Stimulated activated naive CD4-positive, alpha-beta T cell treated with Interleukin-2 at 50 U/mL for 16 hours (primary cell): Measurements from ENCODE around the gene CDHR1.
"Not testable (repeated sequence)": the region's sequence is repeated elsewhere in the genome, so short reads cannot be mapped to it uniquely, and the experiment has no call there.

Experiments
- DNase-seq: peaks from one replicate; lab custom pipeline; 2025; lab: John Stamatoyannopoulos, UW

Gene CDHR1

GRCh38 chr10:84175436-84175835 is 18.9 kb upstream of the CDHR1 start:
- DNase-seq: no peak

GRCh38 chr10:84176351-84176750 is 18.0 kb upstream of the CDHR1 start:
- DNase-seq: no peak

GRCh38 chr10:84176836-84177474 is 17.4 kb upstream of the CDHR1 start:
- DNase-seq: no peak

GRCh38 chr10:84177541-84178141 is 16.7 kb upstream of the CDHR1 start:
- DNase-seq: no peak

GRCh38 chr10:84178160-84178609 is 16.2 kb upstream of the CDHR1 start:
- no peak for DNase-seq

- DNase-seq: no peak
These were observed 15.2 kb upstream of the CDHR1 start for GRCh38 chr10:84179059-84179710.

- not testable (repeated sequence) for DNase-seq
These were observed 14.0 kb upstream of the CDHR1 start for GRCh38 chr10:84180386-84180785.

- no peak for DNase-seq
These were observed 12.7 kb upstream of the CDHR1 start for GRCh38 chr10:84181631-84182030.

GRCh38 chr10:84184517-84184916 is 9.8 kb upstream of the CDHR1 start:
- DNase-seq: no peak

- DNase-seq: no peak
These were observed 8.7 kb upstream of the CDHR1 start for GRCh38 chr10:84185526-84186175.

- no peak for DNase-seq
These were observed 5.5 kb upstream of the CDHR1 start for GRCh38 chr10:84188815-84189214.

- no peak for DNase-seq
These were observed 3.7 kb upstream of the CDHR1 start for GRCh38 chr10:84190621-84191020.

GRCh38 chr10:84191106-84191505 is 3.2 kb upstream of the CDHR1 start:
- DNase-seq: no peak

- DNase-seq: no peak
These were observed 1.0 kb upstream of the CDHR1 start for GRCh38 chr10:84193327-84193726.

- no peak for DNase-seq
These were observed 402 bp upstream of the CDHR1 start for GRCh38 chr10:84193846-84194423.

GRCh38 chr10:84195044-84195830 is 900 bp downstream of the CDHR1 start:
- DNase-seq: no peak

GRCh38 chr10:84196083-84196482 is 1.7 kb downstream of the CDHR1 start:
- DNase-seq: no peak

GRCh38 chr10:84196941-84197340 is 2.6 kb downstream of the CDHR1 start:
- no peak for DNase-seq

GRCh38 chr10:84197643-84198042 is 3.3 kb downstream of the CDHR1 start:
- DNase-seq: no peak

- no peak for DNase-seq
These were observed 4.0 kb downstream of the CDHR1 start for GRCh38 chr10:84198206-84198915.
